HK-2 (cell line): ENCODE measurements around the gene CSRP1.
"Not testable (repeated sequence)": the region's sequence is repeated elsewhere in the genome, so short reads cannot be mapped to it uniquely, and the experiment has no call there.

Source experiments
- DNase-seq: peaks from one replicate; pipeline ENCODE4 v3.0.0-alpha.2; 2018; ENCODE audit not compliant: unreplicated experiment

CSRP1 gene

GRCh38 chr1:201476670-201477344 is 30.1 kb downstream of the CSRP1 start:
- peak; percentile 64 for DNase-seq

- no peak for DNase-seq
Measured at GRCh38 chr1:201475915-201476669, 30.8 kb downstream of the CSRP1 start.

GRCh38 chr1:201475130-201475529 is 31.8 kb downstream of the CSRP1 start:
- DNase-seq: no peak

GRCh38 chr1:201473296-201473695 is 33.6 kb downstream of the CSRP1 start:
- no peak for DNase-seq

- not testable (repeated sequence) for DNase-seq
Measured at GRCh38 chr1:201472321-201472720, 34.6 kb downstream of the CSRP1 start.

- DNase-seq: no peak
Measured at GRCh38 chr1:201471772-201472171, 35.2 kb downstream of the CSRP1 start.

- no peak for DNase-seq
Measured at GRCh38 chr1:201470581-201470980, 36.3 kb downstream of the CSRP1 start.

- DNase-seq: no peak
Measured at GRCh38 chr1:201469645-201470074, 37.3 kb downstream of the CSRP1 start.

GRCh38 chr1:201468844-201469644 is 37.9 kb downstream of the CSRP1 start, which contains the start of gene PHLDA3:
TSS of gene PHLDA3 (minus strand) at chr1:201469188. CDS start at chr1:201468786, 402 bp downstream.
- peak; percentile 89 for DNase-seq

- peak; percentile 58 for DNase-seq
Measured at GRCh38 chr1:201468501-201468843, 38.5 kb downstream of the CSRP1 start.

GRCh38 chr1:201466492-201466891 is 40.4 kb downstream of the CSRP1 start:
- no peak for DNase-seq

GRCh38 chr1:201465698-201466290 is 41.1 kb downstream of the CSRP1 start:
- DNase-seq: no peak

- DNase-seq: no peak
Measured at GRCh38 chr1:201463071-201463552, 43.8 kb downstream of the CSRP1 start.

GRCh38 chr1:201461645-201462441 is 45.1 kb downstream of the CSRP1 start:
- DNase-seq: peak; percentile 98

GRCh38 chr1:201460814-201461644 is 45.9 kb downstream of the CSRP1 start:
- DNase-seq: peak; percentile 83

GRCh38 chr1:201459775-201460174 is 47.1 kb downstream of the CSRP1 start:
- DNase-seq: no peak

GRCh38 chr1:201459052-201459451 is 47.9 kb downstream of the CSRP1 start:
- DNase-seq: no peak

- DNase-seq: no peak
Measured at GRCh38 chr1:201457508-201457960, 49.4 kb downstream of the CSRP1 start.

GRCh38 chr1:201456499-201457309 is 50.2 kb downstream of the CSRP1 start:
- peak; percentile 87 for DNase-seq
